Measurements from ENCODE around the gene MYRFL. TPM values are rescaled to one million over a fixed set of nuclear protein-coding genes. Genes with fewer than 3 reads are reported as not detected.

Gene MYRFL
- total and polyA plus RNA-seq, 12 donors, result 0.10 to 0.51 (median 0.30) TPM; not detected in 4

DNA sequence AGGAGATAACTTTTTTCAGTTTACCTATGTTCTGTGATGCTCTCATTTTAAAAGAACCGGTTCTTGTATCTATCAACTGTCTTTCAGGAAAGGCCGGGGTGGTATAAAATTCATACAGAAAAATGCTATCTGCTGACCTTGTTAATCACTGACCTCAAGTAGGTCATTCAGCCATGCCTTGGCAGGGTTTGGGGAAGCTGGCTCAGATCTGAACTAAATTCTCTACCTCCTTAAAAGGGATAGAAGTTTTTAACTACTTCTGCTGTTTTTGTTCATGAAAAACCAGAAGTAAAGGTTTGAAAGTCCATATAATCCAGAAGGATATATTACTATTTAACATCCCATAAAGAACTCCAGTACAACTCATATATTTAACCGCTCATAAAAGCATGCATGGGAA, 10.1 kb downstream of the MYRFL start:
- TF ChIP-seq, protein P1, sequence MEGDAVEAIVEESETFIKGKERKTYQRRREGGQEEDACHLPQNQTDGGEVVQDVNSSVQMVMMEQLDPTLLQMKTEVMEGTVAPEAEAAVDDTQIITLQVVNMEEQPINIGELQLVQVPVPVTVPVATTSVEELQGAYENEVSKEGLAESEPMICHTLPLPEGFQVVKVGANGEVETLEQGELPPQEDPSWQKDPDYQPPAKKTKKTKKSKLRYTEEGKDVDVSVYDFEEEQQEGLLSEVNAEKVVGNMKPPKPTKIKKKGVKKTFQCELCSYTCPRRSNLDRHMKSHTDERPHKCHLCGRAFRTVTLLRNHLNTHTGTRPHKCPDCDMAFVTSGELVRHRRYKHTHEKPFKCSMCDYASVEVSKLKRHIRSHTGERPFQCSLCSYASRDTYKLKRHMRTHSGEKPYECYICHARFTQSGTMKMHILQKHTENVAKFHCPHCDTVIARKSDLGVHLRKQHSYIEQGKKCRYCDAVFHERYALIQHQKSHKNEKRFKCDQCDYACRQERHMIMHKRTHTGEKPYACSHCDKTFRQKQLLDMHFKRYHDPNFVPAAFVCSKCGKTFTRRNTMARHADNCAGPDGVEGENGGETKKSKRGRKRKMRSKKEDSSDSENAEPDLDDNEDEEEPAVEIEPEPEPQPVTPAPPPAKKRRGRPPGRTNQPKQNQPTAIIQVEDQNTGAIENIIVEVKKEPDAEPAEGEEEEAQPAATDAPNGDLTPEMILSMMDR (IDR thresholded peaks at IDR 0.05), result no peak
- Histone ChIP-seq H3K36me3 (no peaks in the 10 kb centered on the region), H3K4me1 (peaks cover 0 to 2% (median 0%) of the 10 kb centered on the region in 9 donors), H3K9me3 (no peaks in the 10 kb centered on the region), H3K4me3 (no peak overlapping the region), H3K27me3 (no peaks in the 10 kb centered on the region), H3K27ac (no peak overlapping the region)
- intact Hi-C loops (cut with DNase I), result no loop called here
- DNase-seq, result no peak
- ATAC-seq, result peak in 1 of 8 donors; percentile 49
- 51 to 52% methylated on average over 3 of the region's 3 CpGs for WGBS, 2 donors

DNA sequence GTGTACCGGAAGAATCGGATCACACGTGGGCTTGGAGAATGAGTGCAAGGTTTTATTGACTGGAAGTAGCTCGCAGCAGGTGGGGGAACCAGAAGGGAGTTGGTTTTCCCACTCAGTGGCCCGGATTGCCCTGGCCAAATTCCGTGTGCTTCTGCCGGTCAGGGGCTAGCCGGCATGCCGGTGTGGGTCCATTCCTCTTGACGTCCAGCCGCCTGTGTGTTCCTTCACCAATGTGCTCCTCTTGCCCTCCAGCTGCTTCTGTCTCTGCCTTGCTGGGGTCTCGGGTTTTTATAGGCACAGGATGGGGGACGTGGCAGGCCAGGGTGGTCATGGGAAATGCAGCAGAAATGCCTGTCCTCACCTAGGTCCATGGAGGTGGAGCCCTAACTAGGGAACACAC, 11.0 kb downstream of the MYRFL start:
- no peak for DNase-seq
- no peak for ATAC-seq
- H3K27ac ChIP-seq, result no peak overlapping the region
- no peaks in the 10 kb centered on the region for H3K27me3 ChIP-seq
- TF ChIP-seq, protein P1 (IDR thresholded peaks at IDR 0.05), result no peak
- 94 to 98% methylated on average over 13 of the region's 13 CpGs for WGBS, 2 donors
- no peaks in the 10 kb centered on the region for H3K36me3 ChIP-seq
- no peak overlapping the region for H3K4me3 ChIP-seq
- peaks cover 0 to 4% (median 0%) of the 10 kb centered on the region in 9 donors for H3K4me1 ChIP-seq
- H3K9me3 ChIP-seq, result no peaks in the 10 kb centered on the region
- intact Hi-C loops (cut with DNase I), result no loop called here

DNA sequence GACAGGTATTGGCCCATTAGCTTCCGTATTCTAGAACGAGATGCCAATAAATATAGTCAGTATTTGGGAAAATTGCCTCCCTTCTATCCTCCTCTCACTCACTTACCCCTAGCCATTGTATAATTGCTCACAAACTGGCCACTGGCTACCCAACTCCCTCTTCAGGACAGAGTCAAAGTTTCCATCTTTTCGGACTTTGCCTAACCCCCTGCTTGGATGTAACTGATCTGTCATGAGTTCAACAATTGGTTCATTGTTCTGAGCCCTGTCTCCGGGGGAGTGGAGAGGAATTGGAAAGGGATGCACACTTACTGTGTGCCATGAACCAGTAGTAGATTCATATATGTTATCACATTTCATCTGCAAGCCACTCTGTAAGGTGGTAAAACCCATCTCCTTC, 12.2 kb downstream of the MYRFL start:
- Histone ChIP-seq H3K36me3 (no peaks in the 10 kb centered on the region), H3K4me3 (no peak overlapping the region), H3K27me3 (no peaks in the 10 kb centered on the region), H3K27ac (no peak overlapping the region), H3K9me3 (no peaks in the 10 kb centered on the region), H3K4me1 (peaks cover 0 to 4% (median 0%) of the 10 kb centered on the region in 9 donors)
- WGBS, 2 donors, result 84 to 88% methylated on average over 4 of the region's 4 CpGs
- TF ChIP-seq, protein P1 (IDR thresholded peaks at IDR 0.05), result no peak
- ATAC-seq (no peak), DNase-seq (no peak)
- intact Hi-C loops (cut with DNase I), result no loop called here

DNA sequence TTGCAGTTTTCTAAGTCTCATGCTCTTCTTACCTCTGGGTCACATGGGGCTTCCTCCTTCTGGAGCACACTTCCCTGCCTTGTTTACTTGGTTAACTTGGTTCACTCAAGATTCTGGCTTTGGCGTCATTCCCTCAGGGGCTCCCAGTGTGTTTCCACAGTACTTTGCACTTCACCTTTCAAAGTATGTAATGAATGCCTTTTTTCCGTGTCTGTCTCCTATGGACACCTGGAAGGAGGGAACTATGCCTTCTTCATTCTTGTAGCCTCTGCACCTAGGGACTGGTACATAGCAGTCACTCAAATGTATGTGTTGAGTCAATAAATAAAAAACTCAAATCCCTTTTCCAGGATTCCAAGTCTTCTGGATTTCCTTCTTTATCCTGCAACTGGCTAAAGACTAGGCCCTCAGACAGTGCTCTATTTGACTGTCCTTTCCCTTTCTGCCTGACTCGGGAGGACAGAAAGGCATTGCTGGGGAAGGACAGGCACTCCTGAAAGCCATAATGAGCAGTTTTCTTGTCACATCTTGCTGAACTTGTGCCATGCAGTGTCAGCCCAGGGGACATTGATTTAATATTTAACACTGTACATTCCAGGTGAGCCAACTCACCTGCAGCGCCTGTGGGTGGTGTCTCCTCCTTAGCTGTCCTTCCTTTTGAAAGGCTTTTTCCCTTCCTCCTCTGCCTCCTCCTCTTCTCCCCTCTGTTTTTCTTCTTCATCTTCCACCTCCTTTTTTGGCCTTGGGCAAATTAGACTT, 12.8 kb downstream of the MYRFL start:
- H3K9me3 ChIP-seq, result no peaks in the 10 kb centered on the region
- H3K27ac ChIP-seq, result no peak overlapping the region
- no peak for DNase-seq
- ATAC-seq, result no peak
- peaks cover 0 to 4% (median 0%) of the 10 kb centered on the region in 9 donors for H3K4me1 ChIP-seq
- no peaks in the 10 kb centered on the region for H3K27me3 ChIP-seq
- no peak overlapping the region for H3K4me3 ChIP-seq
- WGBS, 2 donors, result 84 to 85% methylated on average over 4 of the region's 4 CpGs
- intact Hi-C loops (cut with DNase I), result no loop called here
- no peaks in the 10 kb centered on the region for H3K36me3 ChIP-seq
- TF ChIP-seq, protein P1 (IDR thresholded peaks at IDR 0.05), result no peak

All from heart right ventricle (tissue), 16 donors.